B cell (primary cell): ENCODE measurements around the gene PNPT1. TPM values are rescaled to one million over a fixed set of nuclear protein-coding genes. Genes with fewer than 3 reads are reported as not detected.
A peak's percentile ranks its signal among the peaks of the same experiment; 100 is the strongest.

Source experiments
- ATAC-seq: fragments of 200-7000 bp; cut with Tn5 transposase; one replicate; pipeline ENCODE4 v1.10.0; 2021; ENCODE audit warnings: low read depth, mild to moderate bottlenecking, moderate number of reproducible peaks, moderate library complexity
- CTCF ChIA-PET: fragments of 350-600 bp; sonication (Branson Sonifier 250); formaldehyde crosslinking; loops from one replicate; lab custom pipeline; 2021; ENCODE audit warnings: antibody characterized with exemption, inconsistent platforms; lab: Charles Lee
- POLR2A ChIA-PET: fragments of 350-600 bp; sonication (Branson Sonifier 250); formaldehyde crosslinking; loops from one replicate; lab custom pipeline; 2021; ENCODE audit warnings: antibody characterized with exemption; lab: Charles Lee
- DNase-seq: peaks from one replicate; pipeline ENCODE4 v3.0.0; 2013
- H2AFZ ChIP-seq: 2 replicates; pipeline ENCODE4 v1.6.1; 2012; ENCODE audit warnings: mild to moderate bottlenecking, low read depth, low read length; ENCODE audit not compliant: insufficient read depth, poor library complexity, severe bottlenecking
- H3K27ac ChIP-seq, 2 donors: 1 replicate in 1 of 2; 2 replicates in 1 of 2; pipeline ENCODE4 v1.5.1; 2012 to 2013; ENCODE audit warnings: low read length in 2 of 2, mild to moderate bottlenecking in 2 of 2, moderate library complexity in 1 of 2
- H3K27me3 ChIP-seq, 4 experiments: fragments of 200-600 bp in 1 of 4; sonication (generic) in 1 of 4; replicated peaks in 1 of 4; 1 replicate in 2 of 4; 2 replicates in 2 of 4; pipeline versions ENCODE4 v1.6.1 to v1.7.0; 2013 to 2016; ENCODE audit warnings: low read length in 3 of 4, mild to moderate bottlenecking in 2 of 4, mixed read lengths in 1 of 4, moderate library complexity in 1 of 4; ENCODE audit not compliant: insufficient read depth in 4 of 4, control insufficient read depth in 3 of 4; ENCODE audit errors: control extremely low read depth in 1 of 4
- H3K36me3 ChIP-seq, 2 experiments: replicated peaks in 1 of 2; 1 replicate in 1 of 2; 2 replicates in 1 of 2; pipeline versions ENCODE4 v1.6.1 to v1.7.1; 2013; ENCODE audit warnings: low read length in 1 of 2; ENCODE audit not compliant: insufficient read depth in 2 of 2, control insufficient read depth in 1 of 2; ENCODE audit errors: control extremely low read depth in 1 of 2, extremely low read depth in 1 of 2
- H3K4me1 ChIP-seq, 2 donors: fragments of 200-600 bp in 1 of 2; sonication (generic) in 1 of 2; 1 replicate in 1 of 2; 2 replicates in 1 of 2; pipeline versions ENCODE4 v1.5.1 to v1.6.1; 2013 to 2017; ENCODE audit warnings: low read length in 2 of 2; ENCODE audit not compliant: control insufficient read depth in 2 of 2, insufficient read depth in 2 of 2
- H3K4me2 ChIP-seq: replicated peaks from 2 replicates; pipeline ENCODE3; 2012; ENCODE audit warnings: mild to moderate bottlenecking, low read depth, low read length; ENCODE audit not compliant: poor library complexity, severe bottlenecking
- H3K4me3 ChIP-seq, 5 experiments: fragments of 200-600 bp in 1 of 5; sonication (generic) in 1 of 5; 1 replicate in 3 of 5; 2 replicates in 2 of 5; pipeline versions ENCODE4 v1.5.1 to v1.7.0; 2011 to 2016; ENCODE audit warnings: low read length in 4 of 5, mild to moderate bottlenecking in 4 of 5, low read depth in 2 of 5, control low read depth in 1 of 5, moderate library complexity in 1 of 5; ENCODE audit not compliant: insufficient read depth in 1 of 5; ENCODE audit errors: control extremely low read depth in 1 of 5, extremely low read depth in 1 of 5
- H3K79me2 ChIP-seq: fragments of 200-600 bp; sonication (generic); one replicate; pipeline ENCODE4 v1.6.0; 2016; ENCODE audit warnings: low read length; ENCODE audit not compliant: control insufficient read depth, insufficient read depth
- H3K9ac ChIP-seq: fragments of 200-600 bp; sonication (generic); 2 replicates; pipeline ENCODE4 v1.6.1; 2017; ENCODE audit warnings: mild to moderate bottlenecking, low read length, moderate library complexity
- H3K9me3 ChIP-seq, 3 donors: one replicate each; pipeline versions ENCODE4 v1.6.1 to v1.7.1; 2013; ENCODE audit warnings: low read length in 2 of 3; ENCODE audit not compliant: control insufficient read depth in 2 of 3, insufficient read depth in 1 of 3; ENCODE audit errors: control extremely low read depth in 1 of 3
- H4K20me1 ChIP-seq: 2 replicates; pipeline ENCODE4 v1.6.0; 2012; ENCODE audit warnings: mild to moderate bottlenecking, low read length; ENCODE audit not compliant: insufficient read depth, control insufficient read depth, poor library complexity, severe bottlenecking
- H3K27ac Mint-ChIP-seq: one replicate; pipeline ENCODE4 v1.8.0; 2021; ENCODE audit warnings: mixed read lengths
- H3K27me3 Mint-ChIP-seq: one replicate; pipeline ENCODE4 v1.8.0; 2021; ENCODE audit warnings: mixed read lengths
- H3K4me1 Mint-ChIP-seq: one replicate; pipeline ENCODE4 v1.8.0; 2021; ENCODE audit warnings: mixed read lengths
- H3K4me3 Mint-ChIP-seq: one replicate; pipeline ENCODE4 v1.8.0; 2021; ENCODE audit warnings: mixed read lengths
- H3K9me3 Mint-ChIP-seq: one replicate; pipeline ENCODE4 v1.8.0; 2022; ENCODE audit warnings: mixed read lengths; ENCODE audit not compliant: insufficient read depth
- CTCF ChIP-seq: fragments of 200-600 bp; IDR thresholded peaks from one replicate; pipeline ENCODE4 v1.8.0; 2022; ENCODE audit warnings: antibody characterized with exemption, mild to moderate bottlenecking
- EZH2 ChIP-seq: IDR thresholded peaks from 2 replicates; pipeline ENCODE4 v1.6.1; 2012; ENCODE audit warnings: borderline replicate concordance, low read depth, mild to moderate bottlenecking, moderate library complexity, low read length; ENCODE audit not compliant: insufficient read depth, poor library complexity, severe bottlenecking
- WGBS: methylation state at CpG from one replicate; pipeline ENCODE4 v1.1.5; 2013; ENCODE audit warnings: missing lambda C conversion rate; ENCODE audit not compliant: insufficient coverage; 5-methylcytosine and 5-hydroxymethylcytosine counted together
- intact Hi-C: fragments of 100-400 bp; cut with micrococcal nuclease; formaldehyde crosslinking; loops from one replicate; pipeline ENCODE4 v1.10.0; 2022
- polyA plus RNA-seq: library from polyadenylated mRNA; depleted of rRNA; stranded (reverse); fragments of >200 nt; gene quantifications from 2 replicates; pipeline ENCODE4 v1.2.3, GENCODE V29; 2012
- total RNA-seq, 2 donors: library from RNA; stranded (reverse); fragments of 120-200 nt in 1 of 2; gene quantifications; 1 replicate in 1 of 2; 2 replicates in 1 of 2; pipeline versions ENCODE4 v1.2.3 to v1.2.4, GENCODE V29; 2013 to 2022

PNPT1 gene
- total and polyA plus RNA-seq, 2 donors (not counting 1 experiment from before 2014, with no cell fraction given) = 7.8 to 23.1 TPM

- ChIA-PET CTCF (interaction anchor here (0.9 kb wide), 1 partner anchor 20 kb away, joined by 3 read pairs; no protein-coding TSS in a partner anchor), POLR2A (interaction anchor here (1.8 kb wide), 1 partner anchor 98 kb away, joined by 12 read pairs; the partner anchor contains the start of gene CFAP36)
- H3K27me3 ChIP-seq = no peaks in the 10 kb centered on the region
- peak within 1 kb of the TSS; percentile 94 to 99 (median 96) for H3K4me3 ChIP-seq
- peak; percentile 84 for ATAC-seq
- no peaks in the 10 kb centered on the region for H3K9me3 ChIP-seq
- peak; percentile 99 for DNase-seq
- Mint-ChIP-seq H3K4me3 (no peak within 1 kb of the TSS), H3K9me3 (no peaks in the 10 kb centered on the region), H3K27ac (no peak within 1 kb of the TSS), H3K27me3 (no peaks in the 10 kb centered on the region), H3K4me1 (peaks cover 47% of the 10 kb centered on the region)
- peaks cover 6 to 40% of the 10 kb centered on the region in 2 experiments for H3K36me3 ChIP-seq
- peak within 1 kb of the TSS; percentile 99 for H3K9ac ChIP-seq
- H3K79me2 ChIP-seq = peaks cover 94% of the 10 kb centered on the region
- peak; percentile 36 for TF ChIP-seq CTCF
- TF ChIP-seq EZH2 = no peak
- intact Hi-C loops = loop anchor here (1.0 to 10.0 kb wide), 8 partner anchors 76 to 1850 kb away; partner anchors contain the start of genes CCDC88A, CFAP36, CHAC2 and CLHC1
- H2AFZ ChIP-seq = peak within 1 kb of the TSS; percentile 88
- peaks cover 38% of the 10 kb centered on the region for H4K20me1 ChIP-seq
- peak within 1 kb of the TSS; percentile 78 for H3K4me2 ChIP-seq
- WGBS = under 1% methylated on average over 80 of the region's 82 CpGs
- peaks cover 42 to 46% of the 10 kb centered on the region in 2 donors for H3K4me1 ChIP-seq
- peak within 1 kb of the TSS; percentile 96 to 98 for H3K27ac ChIP-seq
Observed at GRCh38 chr2:55617175-55618024, 76.2 kb downstream of the PNPT1 start, which contains the start of gene PPP4R3B. TSS of gene PPP4R3B (minus strand) at chr2:55617622. CDS start at chr2:55617285, 337 bp downstream.
